GM19455 (cell line): ENCODE data around the gene FBXO40.

Experiments used
- ATAC-seq: cut with Tn5 transposase; IDR thresholded peaks from one replicate; pipeline ENCODE4 v1.9.1; 2021; ENCODE audit not compliant: unreplicated experiment

FBXO40 gene

DNA sequence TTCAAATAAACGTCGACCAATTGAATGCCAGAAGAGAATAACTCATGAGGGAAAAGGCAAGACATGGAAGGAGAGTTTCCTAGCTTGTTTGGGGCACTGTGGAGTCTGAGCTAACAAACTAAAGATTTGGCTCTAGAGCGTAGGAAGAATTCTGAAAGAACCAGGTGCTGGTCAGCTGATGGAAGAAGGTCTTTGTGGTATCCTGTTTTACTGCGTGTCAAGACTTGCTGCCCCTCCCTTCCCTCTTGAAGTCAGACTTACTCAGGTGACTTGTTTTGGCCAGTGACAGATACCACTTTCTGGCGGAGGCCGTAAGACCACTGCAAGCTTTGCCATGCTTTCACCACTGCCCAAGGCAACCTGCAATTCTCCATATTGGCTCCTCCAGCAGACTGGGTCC, 68.2 kb downstream of the FBXO40 start:
- no peak for ATAC-seq

DNA sequence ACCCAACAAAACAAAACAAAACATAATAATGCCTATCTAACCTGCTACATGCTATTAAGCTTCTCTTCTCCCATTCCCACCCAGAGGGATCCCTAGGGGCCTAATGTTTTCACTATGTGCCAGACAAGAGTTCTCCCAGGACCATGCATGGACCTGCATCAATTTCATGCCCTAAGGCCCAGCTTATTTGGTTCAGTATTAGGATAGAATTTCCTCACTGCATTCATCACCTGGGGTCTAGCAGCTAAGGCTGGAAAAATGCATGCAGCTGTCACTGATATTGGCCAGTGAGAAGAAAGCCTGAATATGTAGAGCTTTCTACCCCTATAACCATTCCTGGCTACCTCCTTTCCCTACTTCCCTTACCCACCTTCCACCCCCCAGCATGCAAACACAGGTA, 69.6 kb downstream of the FBXO40 start:
- no peak for ATAC-seq

DNA sequence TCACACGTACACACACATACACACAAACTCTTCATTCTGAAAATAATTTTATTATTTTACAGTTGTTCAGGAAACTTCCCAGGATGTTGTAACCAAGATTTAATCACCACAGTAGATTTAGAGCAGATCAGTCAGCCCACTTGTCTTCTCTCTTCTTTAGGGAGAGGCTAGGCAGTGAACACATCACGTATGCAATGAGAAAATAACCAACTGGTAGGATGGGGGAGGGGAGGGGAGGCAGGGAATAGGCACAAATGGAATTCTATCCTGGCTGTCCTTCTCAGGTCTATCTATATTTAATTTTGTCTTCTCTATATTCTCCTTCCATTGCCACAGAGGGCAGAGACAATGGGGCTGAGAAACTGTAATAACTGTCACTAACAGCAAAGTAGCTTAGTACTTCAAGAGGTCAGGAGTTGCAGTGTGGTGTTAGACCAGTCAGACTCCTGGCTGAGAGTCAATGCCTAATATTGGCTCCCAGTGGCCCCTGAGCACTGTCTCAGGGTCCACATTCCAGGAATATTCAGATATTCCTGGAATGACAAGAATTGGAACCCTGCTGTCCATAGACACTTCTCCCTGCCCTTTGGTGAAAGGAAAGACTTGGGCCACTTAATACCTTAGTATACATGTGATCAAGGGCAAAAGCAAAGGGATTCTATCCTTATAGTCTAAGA, 70.1 kb downstream of the FBXO40 start:
- no peak for ATAC-seq

DNA sequence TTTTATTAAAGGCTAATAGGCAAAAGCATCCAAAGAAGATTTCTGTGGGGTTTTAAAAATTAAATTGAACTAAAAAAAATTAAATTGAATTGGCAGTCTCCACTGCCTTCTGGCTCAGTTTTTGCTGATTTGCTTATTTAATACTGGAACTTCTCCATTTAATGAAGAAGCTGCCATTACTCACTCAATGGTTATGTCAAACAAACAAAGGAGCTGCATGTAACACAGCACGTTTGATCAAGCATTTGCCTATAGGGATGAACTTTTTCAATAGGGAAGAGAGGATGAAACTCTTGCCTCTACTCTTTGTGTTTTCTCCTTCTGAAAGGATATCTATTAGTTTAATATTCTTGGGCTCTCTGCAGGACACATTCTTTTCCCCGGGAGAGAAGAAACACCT, 72.3 kb downstream of the FBXO40 start:
- no peak for ATAC-seq

DNA sequence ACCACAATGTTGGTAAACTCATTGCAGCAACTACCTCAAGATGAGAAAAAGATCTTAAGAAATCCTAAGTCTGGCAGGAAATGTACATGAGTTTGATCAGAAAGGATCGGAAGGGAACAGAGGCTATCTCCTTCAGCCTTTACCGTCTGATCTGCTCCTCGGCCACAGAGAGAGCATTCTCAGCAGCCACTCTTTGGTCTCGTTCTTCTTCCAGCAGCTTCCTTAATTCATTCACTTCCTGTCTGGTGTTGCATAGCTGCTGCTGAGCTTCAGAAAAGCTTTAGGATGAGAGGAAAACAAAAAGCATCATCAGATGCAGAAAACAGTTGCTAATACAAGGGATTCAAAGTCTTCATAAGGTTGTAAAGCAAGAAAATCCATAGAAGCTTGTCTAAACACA, 74.2 kb downstream of the FBXO40 start:
- no peak for ATAC-seq

DNA sequence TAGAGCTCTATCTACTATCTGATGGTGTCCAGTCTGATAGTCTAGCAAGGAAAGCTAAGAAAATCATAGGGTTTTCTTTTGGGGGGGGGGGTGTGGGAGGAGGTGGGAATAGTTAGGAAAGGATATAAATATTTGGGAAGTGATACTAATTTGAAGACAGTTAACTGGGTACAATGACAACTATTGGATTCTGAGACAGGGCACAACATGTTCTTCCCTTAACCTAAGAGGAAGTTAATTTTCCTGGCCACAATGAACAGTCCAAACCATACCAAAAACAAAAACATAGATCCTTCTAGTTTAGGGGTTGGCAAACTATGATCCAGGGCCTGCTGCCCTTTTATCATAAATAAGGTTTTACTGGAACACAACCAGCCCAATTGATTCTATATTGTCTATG, 77.5 kb downstream of the FBXO40 start:
- ATAC-seq, result no peak

DNA sequence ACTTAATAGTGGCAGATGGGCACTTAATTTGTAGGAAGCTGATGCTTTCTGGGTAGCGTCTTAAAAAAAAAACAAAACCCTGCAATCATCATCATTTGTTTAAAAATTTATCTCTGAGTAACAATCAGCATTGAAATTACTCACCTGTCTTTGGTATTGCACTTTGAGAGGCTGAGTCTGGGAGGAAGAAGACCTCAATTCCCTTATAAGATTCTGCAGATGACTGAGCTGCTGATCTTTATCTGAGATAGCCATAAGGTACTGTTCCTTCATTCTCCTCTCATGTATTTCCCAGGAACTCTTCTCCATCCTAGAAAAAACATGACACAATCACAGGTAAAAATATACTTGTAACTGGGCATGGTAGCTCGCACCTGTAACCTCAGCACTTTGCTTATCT, 84.0 kb downstream of the FBXO40 start:
- no peak for ATAC-seq
